Small intestine (tissue), 7 donors: Measurements from ENCODE around the gene KRT86. TPM values are rescaled to one million over a fixed set of nuclear protein-coding genes. Genes with fewer than 3 reads are reported as not detected.

Experiments used
- DNase-seq, 2 donors: peaks; one replicate each; pipeline versions ENCODE4 v3.0.0 to v3.0.0-alpha.2; 2013
- FAIRE-seq: peaks from 2 replicates; lab custom pipeline; 2012; peaks lifted over from hg19 to GRCh38; lab: Jason Lieb, UNC
- H3K27ac ChIP-seq, 3 donors: one replicate each; pipeline ENCODE4 v1.5.1; 2013; ENCODE audit warnings: low read length in 2 of 3, mild to moderate bottlenecking in 2 of 3, control low read depth in 1 of 3, inconsistent platforms in 1 of 3, low read depth in 1 of 3, moderate library complexity in 1 of 3
- H3K27me3 ChIP-seq, 3 donors: one replicate each; pipeline ENCODE4 v1.6.1; 2013; ENCODE audit warnings: low read length in 3 of 3, inconsistent platforms in 1 of 3; ENCODE audit not compliant: control insufficient read depth in 3 of 3, insufficient read depth in 3 of 3
- H3K36me3 ChIP-seq, 3 donors: one replicate each; pipeline ENCODE4 v1.6.1; 2013; ENCODE audit warnings: low read length in 3 of 3, inconsistent platforms in 1 of 3, low read depth in 1 of 3, mild to moderate bottlenecking in 1 of 3, moderate library complexity in 1 of 3; ENCODE audit not compliant: control insufficient read depth in 3 of 3, insufficient read depth in 2 of 3
- H3K4me1 ChIP-seq, 3 donors: one replicate each; pipeline ENCODE4 v1.6.1; 2013; ENCODE audit warnings: low read length in 2 of 3, inconsistent platforms in 1 of 3, low read depth in 1 of 3, mild to moderate bottlenecking in 1 of 3, moderate library complexity in 1 of 3; ENCODE audit not compliant: control insufficient read depth in 3 of 3, insufficient read depth in 2 of 3
- H3K4me3 ChIP-seq, 3 donors: one replicate each; pipeline ENCODE4 v1.5.1; 2013; ENCODE audit warnings: low read length in 3 of 3, control low read depth in 1 of 3, inconsistent platforms in 1 of 3, low read depth in 1 of 3, mild to moderate bottlenecking in 1 of 3, moderate library complexity in 1 of 3
- H3K9me3 ChIP-seq, 2 donors: one replicate each; pipeline ENCODE4 v1.6.1; 2013; ENCODE audit warnings: low read depth in 1 of 2, low read length in 1 of 2; ENCODE audit not compliant: control insufficient read depth in 2 of 2, insufficient read depth in 1 of 2
- WGBS, 3 donors: extraction: QIAGEN DNeasy Blood & Tissue Kit; methylation state at CpG; one replicate each; pipeline ENCODE4 v1.1.7; 2013; 5-methylcytosine and 5-hydroxymethylcytosine counted together
- polyA plus RNA-seq, 4 donors: library from polyadenylated mRNA; stranded (reverse) in 3 of 4; unstranded in 1 of 4; fragments of 200-250 nt in 3 of 4; fragments of 120-200 nt in 1 of 4; gene quantifications; one replicate each; pipeline versions ENCODE4 v1.2.1 to v1.2.3, GENCODE V29; 2013
- donor health status: healthy with polysubstance abuse.
- donor health status: control.
- donor health status: control.
- donor health status: Bipolar disorder and iron deficiency.
- donor health status: healthy.

The KRT86 gene
- polyA plus RNA-seq, 4 donors, result 0.01 to 0.84 (median 0.54) TPM; not detected in 1

GRCh38 chr12:52277486-52278245 lies 3.2 kb downstream of the KRT86 start:
- H3K4me3 ChIP-seq, result no peak overlapping the region
- peaks cover 0 to 4% (median 0%) of the 10 kb centered on the region in 3 donors for H3K4me1 ChIP-seq
- 33 to 73% (median 39%) methylated on average over 9 of the region's 9 CpGs for WGBS, 3 donors
- no peaks in the 10 kb centered on the region for H3K36me3 ChIP-seq
- no peak overlapping the region for H3K27ac ChIP-seq
- H3K27me3 ChIP-seq, result peaks cover 0 to 8% (median 7%) of the 10 kb centered on the region in 3 donors
- H3K9me3 ChIP-seq, result no peaks in the 10 kb centered on the region
- DNase-seq (peak; percentile 25 to 26), FAIRE-seq (no peak)

GRCh38 chr12:52278575-52279421 lies 4.4 kb downstream of the KRT86 start:
- FAIRE-seq (no peak), DNase-seq (peak; percentile 58 to 84)
- Histone ChIP-seq H3K36me3 (no peaks in the 10 kb centered on the region), H3K27me3 (peaks cover 0 to 8% (median 7%) of the 10 kb centered on the region in 3 donors), H3K27ac (no peak overlapping the region), H3K4me3 (no peak overlapping the region), H3K4me1 (peaks cover 0 to 4% (median 0%) of the 10 kb centered on the region in 3 donors), H3K9me3 (no peaks in the 10 kb centered on the region)
- WGBS, 3 donors, result 15 to 23% (median 21%) methylated on average over 17 to 32 of the region's 32 CpGs

- DNase-seq, result no peak
- 81 to 87% (median 86%) methylated on average over 14 of the region's 14 CpGs for WGBS, 3 donors
- Histone ChIP-seq H3K4me3 (no peak overlapping the region), H3K27ac (no peak overlapping the region), H3K36me3 (no peaks in the 10 kb centered on the region), H3K9me3 (no peaks in the 10 kb centered on the region), H3K27me3 (peaks cover 0 to 8% (median 6%) of the 10 kb centered on the region in 3 donors), H3K4me1 (peaks cover 0 to 4% (median 0%) of the 10 kb centered on the region in 3 donors)
- no peak for FAIRE-seq
Measured at GRCh38 chr12:52279422-52280318, 5.2 kb downstream of the KRT86 start.

- H3K4me1 ChIP-seq, result peaks cover 0 to 4% (median 0%) of the 10 kb centered on the region in 3 donors
Measured at GRCh38 chr12:52280319-52280795, 5.9 kb downstream of the KRT86 start.

GRCh38 chr12:52280796-52281560 lies 6.5 kb downstream of the KRT86 start:
- Histone ChIP-seq H3K27me3 (peaks cover 0 to 8% (median 4%) of the 10 kb centered on the region in 3 donors), H3K27ac (no peak overlapping the region), H3K9me3 (no peaks in the 10 kb centered on the region), H3K4me1 (peaks cover 0 to 4% (median 0%) of the 10 kb centered on the region in 3 donors), H3K4me3 (no peak overlapping the region), H3K36me3 (no peaks in the 10 kb centered on the region)
- DNase-seq (no peak), FAIRE-seq (no peak)
- 57 to 77% (median 77%) methylated on average over 4 of the region's 4 CpGs for WGBS, 3 donors

More at GRCh38 chr12:52280319-52280795, 5.9 kb downstream of the KRT86 start:
- Histone ChIP-seq H3K27ac (peak overlapping the region in 1 of 3 donors; percentile 25), H3K9me3 (no peaks in the 10 kb centered on the region), H3K4me3 (no peak overlapping the region), H3K27me3 (peaks cover 0 to 8% (median 4%) of the 10 kb centered on the region in 3 donors), H3K36me3 (no peaks in the 10 kb centered on the region)
- 52 to 67% (median 55%) methylated on average over 3 of the region's 3 CpGs for WGBS, 3 donors
- DNase-seq (no peak), FAIRE-seq (no peak)

- FAIRE-seq (no peak), DNase-seq (no peak)
- no peaks in the 10 kb centered on the region for H3K9me3 ChIP-seq
- WGBS, 3 donors, result 56 to 79% (median 74%) methylated on average over 4 of the region's 4 CpGs
- H3K36me3 ChIP-seq, result no peaks in the 10 kb centered on the region
- no peaks in the 10 kb centered on the region for H3K4me1 ChIP-seq
- no peak overlapping the region for H3K27ac ChIP-seq
- H3K4me3 ChIP-seq, result no peak overlapping the region
- peaks cover 0 to 2% (median 0%) of the 10 kb centered on the region in 3 donors for H3K27me3 ChIP-seq
Measured at GRCh38 chr12:52284562-52285171, 10.2 kb downstream of the KRT86 start.

GRCh38 chr12:52285172-52285745 lies 10.8 kb downstream of the KRT86 start:
- whole genome bisulfite sequencing, 3 donors, result 85 to 95% (median 87%) methylated on average over 2 of the region's 2 CpGs
- no peak overlapping the region for H3K27ac ChIP-seq
- H3K4me1 ChIP-seq, result no peaks in the 10 kb centered on the region
- H3K4me3 ChIP-seq, result no peak overlapping the region
- no peaks in the 10 kb centered on the region for H3K9me3 ChIP-seq
- peaks cover 0 to 2% (median 0%) of the 10 kb centered on the region in 3 donors for H3K27me3 ChIP-seq
- FAIRE-seq (no peak), DNase-seq (no peak)
- H3K36me3 ChIP-seq, result no peaks in the 10 kb centered on the region
